Neural cell (in vitro differentiated cells): ENCODE measurements around the gene SV2B. TPM values are rescaled to one million over a fixed set of nuclear protein-coding genes. Genes with fewer than 3 reads are reported as not detected.

Experiments
- H2AFZ ChIP-seq: fragments of 200-600, 300-800 bp; sonication (generic), shearing (Covaris generic); 2 replicates; pipeline ENCODE4 v1.6.0; 2014; ENCODE audit warnings: low read depth, mild to moderate bottlenecking, antibody characterized with exemption, low read length, moderate library complexity
- H3F3A ChIP-seq: fragments of 200-600 bp; shearing (Covaris generic); 2 replicates; pipeline ENCODE4 v1.6.1; 2016; ENCODE audit warnings: mild to moderate bottlenecking, moderate library complexity, mixed read lengths, antibody characterized with exemption, low read length; ENCODE audit not compliant: insufficient read depth, poor library complexity, severe bottlenecking
- H3K27ac ChIP-seq: fragments of 200-600, 300-800 bp; sonication (generic), shearing (Covaris generic); 2 replicates; pipeline ENCODE4 v1.5.1; 2014; ENCODE audit warnings: mild to moderate bottlenecking, low read length, moderate library complexity
- H3K27me3 ChIP-seq: fragments of 300-800, 200-600 bp; sonication (generic), shearing (Covaris generic); 2 replicates; pipeline ENCODE4 v1.6.0; 2014; ENCODE audit warnings: mild to moderate bottlenecking, low read depth, low read length, moderate library complexity; ENCODE audit not compliant: insufficient read depth
- H3K36me3 ChIP-seq: fragments of 300-800, 200-600 bp; sonication (generic), shearing (Covaris generic); 2 replicates; pipeline ENCODE4 v1.5.1; 2014; ENCODE audit warnings: mild to moderate bottlenecking, antibody characterized with exemption, low read length, moderate library complexity; ENCODE audit not compliant: insufficient read depth
- H3K4me2 ChIP-seq: fragments of 300-800, 200-600 bp; sonication (generic), shearing (Covaris generic); 2 replicates; pipeline ENCODE4 v1.6.0; 2014; ENCODE audit warnings: mild to moderate bottlenecking, low read length
- H3K4me3 ChIP-seq: fragments of 300-800, 200-600 bp; sonication (generic), shearing (Covaris generic); 2 replicates; pipeline ENCODE4 v1.5.1; 2014; ENCODE audit warnings: mild to moderate bottlenecking, low read length, moderate library complexity
- H3K79me2 ChIP-seq: fragments of 200-600 bp; shearing (Covaris generic); replicated peaks from 2 replicates; pipeline ENCODE4 v1.6.0; 2014; ENCODE audit warnings: mild to moderate bottlenecking, low read length, moderate library complexity; ENCODE audit not compliant: insufficient read depth
- H3K9ac ChIP-seq: fragments of 300-800, 200-600 bp; sonication (generic), shearing (Covaris generic); 2 replicates; pipeline ENCODE4 v1.6.1; 2016; ENCODE audit warnings: mild to moderate bottlenecking, low read length, mixed read lengths
- H3K9me2 ChIP-seq: fragments of 200-600 bp; shearing (Covaris generic); 2 replicates; pipeline ENCODE4 v1.6.1; 2016; ENCODE audit warnings: mild to moderate bottlenecking, low read length, mixed read lengths; ENCODE audit not compliant: insufficient read depth
- H3K9me3 ChIP-seq: fragments of 200-600, 300-800 bp; sonication (generic), shearing (Covaris generic); 2 replicates; pipeline ENCODE4 v1.6.1; 2016; ENCODE audit warnings: mild to moderate bottlenecking, mixed run types, low read length, moderate library complexity, mixed read lengths
- H4K20me1 ChIP-seq: fragments of 200-600 bp; shearing (Covaris generic); 2 replicates; pipeline ENCODE4 v1.6.1; 2016; ENCODE audit warnings: mild to moderate bottlenecking, mixed run types; ENCODE audit not compliant: insufficient read depth
- CTCF ChIP-seq: fragments of 450-650 bp; IDR thresholded peaks from 2 replicates; pipeline ENCODE4 v1.5.1; 2014; ENCODE audit warnings: antibody characterized with exemption, mild to moderate bottlenecking, moderate library complexity; ENCODE audit not compliant: poor library complexity, severe bottlenecking
- EP300 ChIP-seq: fragments of 450-650 bp; conservative IDR thresholded peaks from 2 replicates; pipeline ENCODE4 v1.6.1; 2014; ENCODE audit warnings: antibody characterized with exemption, mild to moderate bottlenecking, moderate library complexity; ENCODE audit not compliant: poor library complexity, severe bottlenecking
- EZH2 ChIP-seq: fragments of 200-600, 300-800 bp; shearing (Covaris generic), sonication (generic); IDR thresholded peaks from 2 replicates; pipeline ENCODE4 v1.6.1; 2014; ENCODE audit warnings: antibody characterized with exemption, low read length, borderline replicate concordance, mild to moderate bottlenecking; ENCODE audit not compliant: insufficient read depth, poor library complexity, severe bottlenecking
- MXI1 ChIP-seq: fragments of 450-650 bp; conservative IDR thresholded peaks from 2 replicates; pipeline ENCODE4 v1.6.1; 2014; ENCODE audit warnings: antibody characterized with exemption, mild to moderate bottlenecking; ENCODE audit not compliant: poor library complexity, severe bottlenecking
- POLR2AphosphoS5 ChIP-seq: IDR thresholded peaks from 2 replicates; pipeline ENCODE4 v1.6.1; 2012
- RAD21 ChIP-seq: fragments of 450-650 bp; conservative IDR thresholded peaks from 2 replicates; pipeline ENCODE4 v1.6.1; 2014; ENCODE audit warnings: antibody characterized with exemption, mild to moderate bottlenecking, moderate library complexity
- REST ChIP-seq: IDR thresholded peaks from 2 replicates; pipeline ENCODE4 v1.6.1; 2012; ENCODE audit warnings: borderline replicate concordance
- SMC3 ChIP-seq: fragments of 450-650 bp; conservative IDR thresholded peaks from 2 replicates; pipeline ENCODE4 v1.6.1; 2014; ENCODE audit warnings: antibody characterized with exemption, mild to moderate bottlenecking, moderate library complexity; ENCODE audit not compliant: poor library complexity
- TAF1 ChIP-seq: IDR thresholded peaks from 2 replicates; pipeline ENCODE4 v1.6.1; 2012; ENCODE audit warnings: low read depth
- polyA plus RNA-seq: library from polyadenylated mRNA; depleted of rRNA; stranded (reverse); fragments of >200 nt; gene quantifications from 2 replicates; pipeline ENCODE4 v1.2.3, GENCODE V29; 2014

Gene SV2B
- polyA plus RNA-seq, 1 donor from 2014 or later: 0.38 TPM

- Histone ChIP-seq H3K9me2 (no peaks in the 10 kb centered on the region), H3K79me2 (no peaks in the 10 kb centered on the region), H3K36me3 (no peaks in the 10 kb centered on the region), H3K4me2 (no peak overlapping the region), H3F3A (no peaks in the 10 kb centered on the region), H4K20me1 (no peaks in the 10 kb centered on the region), H2AFZ (no peak overlapping the region), H3K27me3 (no peaks in the 10 kb centered on the region), H3K27ac (no peak overlapping the region), H3K9me3 (peaks cover 4% of the 10 kb centered on the region), H3K4me3 (no peak overlapping the region), H3K9ac (no peak overlapping the region)
- no peak for TF ChIP-seq SMC3
- no peak for TF ChIP-seq CTCF
- no peak for TF ChIP-seq RAD21
- TF ChIP-seq EP300: no peak
- TF ChIP-seq REST: no peak
- TF ChIP-seq MXI1: no peak
- no peak for TF ChIP-seq EZH2
- no peak for TF ChIP-seq POLR2AphosphoS5
- no peak for TF ChIP-seq TAF1
Measured at GRCh38 chr15:91214675-91215590, 114.9 kb downstream of the SV2B start.

- no peaks in the 10 kb centered on the region for H3K36me3 ChIP-seq
- H3K9me2 ChIP-seq: no peaks in the 10 kb centered on the region
- H3F3A ChIP-seq: no peaks in the 10 kb centered on the region
- peaks cover 4% of the 10 kb centered on the region for H3K9me3 ChIP-seq
- H3K4me2 ChIP-seq: no peak overlapping the region
- no peaks in the 10 kb centered on the region for H3K27me3 ChIP-seq
- no peak overlapping the region for H3K27ac ChIP-seq
- H3K9ac ChIP-seq: no peak overlapping the region
- H2AFZ ChIP-seq: no peak overlapping the region
- no peaks in the 10 kb centered on the region for H3K79me2 ChIP-seq
- no peaks in the 10 kb centered on the region for H4K20me1 ChIP-seq
- TF ChIP-seq REST (no peak), TAF1 (no peak), SMC3 (no peak), POLR2AphosphoS5 (no peak), MXI1 (no peak), EZH2 (no peak)
- no peak overlapping the region for H3K4me3 ChIP-seq
Measured at GRCh38 chr15:91216000-91216399, 115.9 kb downstream of the SV2B start.
